HG02763 (cell line): Measurements from ENCODE around the gene PCNX2.
A peak's percentile ranks its signal among the peaks of the same experiment; 100 is the strongest.

Experiments used
- ATAC-seq: cut with Tn5 transposase; IDR thresholded peaks from one replicate; pipeline ENCODE4 v1.9.1; 2021; ENCODE audit warnings: mild to moderate bottlenecking, moderate library complexity; ENCODE audit not compliant: unreplicated experiment

Gene PCNX2

GRCh38 chr1:232968391-232968790 lies 327.1 kb downstream of the PCNX2 start:
- no peak for ATAC-seq

DNA sequence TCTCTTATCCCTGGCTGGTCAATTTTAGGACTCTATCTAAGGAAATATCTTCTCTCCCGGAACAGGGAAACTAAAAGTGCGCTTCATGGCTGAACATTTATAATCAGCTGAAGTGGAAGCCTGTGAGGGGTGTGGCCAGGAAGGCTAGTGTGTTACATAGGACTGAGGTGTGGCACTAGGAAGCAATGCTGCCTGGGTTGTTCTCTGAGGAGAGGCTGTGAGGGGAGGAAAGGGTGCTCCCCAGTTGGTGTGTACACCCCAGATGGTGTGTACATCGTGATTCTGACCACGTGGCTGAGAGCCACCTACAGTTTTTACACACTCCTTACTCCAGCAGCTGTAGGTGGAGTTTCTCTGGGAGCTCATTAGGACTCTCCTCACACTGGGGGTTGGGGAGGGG lies 328.9 kb downstream of the PCNX2 start:
- no peak for ATAC-seq

DNA sequence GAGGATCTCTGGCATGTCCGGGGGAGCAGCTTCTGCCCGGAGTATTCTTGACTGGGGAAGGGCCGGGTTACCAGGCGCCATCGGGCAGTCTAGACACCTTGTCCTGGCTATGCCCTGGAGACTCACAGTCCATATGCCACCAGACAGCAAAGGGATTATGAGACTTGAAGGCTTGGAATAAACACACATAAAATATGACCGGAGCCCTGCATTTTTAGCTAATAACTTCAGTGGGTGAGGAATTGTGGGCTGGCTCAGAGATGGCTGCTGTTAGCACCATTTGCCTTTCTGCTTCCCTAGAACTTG lies 329.7 kb downstream of the PCNX2 start:
- no peak for ATAC-seq

GRCh38 chr1:232965124-232965911 lies 330.2 kb downstream of the PCNX2 start:
- no peak for ATAC-seq

DNA sequence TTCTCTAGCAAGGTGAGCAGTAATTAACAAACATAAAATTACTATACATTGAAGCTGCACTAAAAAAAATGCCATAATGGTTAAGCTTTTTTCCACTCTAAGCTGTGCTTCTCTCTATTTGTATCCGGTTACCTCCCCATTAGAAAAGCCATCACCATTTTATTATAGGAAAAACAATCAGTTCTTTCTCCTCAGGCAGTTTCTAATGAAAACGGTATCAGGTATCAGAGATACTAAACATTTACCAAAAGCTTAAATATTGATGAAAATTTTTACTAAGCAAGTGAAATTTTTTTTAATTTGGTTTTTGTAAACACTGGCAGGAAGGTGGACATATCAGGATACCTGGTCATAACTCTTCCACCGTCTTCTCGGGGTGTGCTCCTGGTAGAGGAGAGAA lies 330.9 kb downstream of the PCNX2 start:
- no peak for ATAC-seq

- no peak for ATAC-seq
Measured at GRCh38 chr1:232962761-232963745, 332.5 kb downstream of the PCNX2 start.

GRCh38 chr1:232958067-232958466 lies 337.5 kb downstream of the PCNX2 start:
- no peak for ATAC-seq

- no peak for ATAC-seq
Measured at GRCh38 chr1:232956081-232956480, 339.4 kb downstream of the PCNX2 start.

GRCh38 chr1:232954594-232955365 lies 340.7 kb downstream of the PCNX2 start:
- ATAC-seq: no peak

DNA sequence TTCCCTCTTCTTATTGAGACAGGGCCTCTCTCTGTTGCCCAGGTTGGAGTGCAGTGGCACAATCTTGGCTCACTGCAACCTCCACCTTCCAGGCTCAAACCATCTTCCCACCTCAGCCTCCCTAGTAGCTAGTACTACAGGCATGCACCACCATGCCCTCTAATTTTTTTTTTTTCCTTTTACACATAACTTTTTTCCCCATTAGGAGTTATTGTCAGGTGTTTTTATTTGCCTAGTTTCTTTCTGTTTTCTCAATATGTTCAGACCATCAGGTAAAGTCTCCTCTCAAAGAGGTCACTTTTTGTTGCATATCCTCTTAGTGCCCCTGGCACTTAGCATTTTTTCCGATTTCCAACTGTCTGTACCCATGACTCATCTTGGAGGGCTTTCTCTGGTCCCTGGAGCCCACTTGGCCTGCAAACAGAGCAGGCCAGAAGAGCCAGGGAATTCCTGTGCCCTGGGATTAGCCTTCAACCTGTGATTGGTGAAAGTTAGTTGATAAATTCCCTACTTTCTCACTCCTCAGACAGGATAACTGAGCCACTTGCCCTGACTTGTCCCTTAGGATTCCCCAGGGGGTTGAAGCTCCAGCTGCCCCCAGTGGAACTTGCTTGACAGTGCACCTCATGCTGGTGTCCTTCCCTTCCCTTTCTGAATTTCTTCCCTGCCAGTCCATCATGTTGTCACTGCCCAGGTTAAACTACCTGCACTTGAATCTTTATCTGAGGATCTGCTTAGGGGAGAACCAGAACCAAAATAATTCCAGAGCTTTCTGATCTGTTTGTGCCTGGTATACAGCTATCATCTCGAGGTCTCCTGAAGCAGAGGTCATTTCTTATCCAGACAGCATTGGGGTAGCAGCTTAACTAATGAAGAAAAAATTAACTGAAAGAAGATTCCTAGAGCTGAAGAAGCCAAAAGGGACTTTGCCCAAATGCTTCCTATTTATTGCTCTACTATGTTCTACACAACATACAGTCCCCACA lies 342.7 kb downstream of the PCNX2 start:
- ATAC-seq: peak; percentile 44

DNA sequence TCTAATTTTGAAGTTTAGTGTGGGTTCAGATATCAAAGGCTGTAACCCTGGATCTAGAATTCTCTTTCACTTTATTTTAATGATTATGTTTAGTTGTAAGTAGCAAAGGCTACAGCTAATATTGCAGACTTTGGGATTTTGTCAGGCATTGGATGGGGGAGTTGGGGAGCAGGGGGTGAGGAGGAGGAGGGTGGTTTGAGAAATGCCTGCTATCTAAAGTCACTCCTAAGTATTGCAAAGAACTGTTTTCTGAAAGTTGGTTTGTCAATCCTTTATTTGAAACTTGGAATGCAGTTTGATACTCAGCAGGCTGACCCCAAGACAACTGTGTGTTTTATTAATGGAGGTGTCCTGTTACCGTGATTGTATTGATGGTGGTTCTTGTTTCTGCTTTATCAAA lies 343.9 kb downstream of the PCNX2 start:
- ATAC-seq: no peak

DNA sequence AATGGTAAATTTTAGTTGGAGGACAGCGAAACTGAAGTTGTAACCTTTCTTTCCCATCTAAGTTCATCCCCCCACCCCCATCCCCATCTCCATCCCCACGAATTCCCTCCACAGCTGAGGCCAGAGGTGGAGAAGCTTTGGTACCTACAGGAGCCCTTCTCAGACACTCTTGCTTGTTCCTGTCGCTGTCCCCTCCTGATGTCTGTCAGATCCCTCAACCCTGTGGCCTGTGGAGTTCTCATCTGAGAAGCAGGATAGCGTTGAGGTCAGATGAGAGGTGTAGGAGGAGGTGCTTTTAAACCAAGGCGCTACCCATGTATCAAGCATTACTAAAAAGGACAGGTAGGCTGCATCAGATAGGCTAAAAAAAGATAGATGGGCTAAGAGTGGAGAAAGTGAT lies 344.3 kb downstream of the PCNX2 start:
- ATAC-seq: peak; percentile 20

GRCh38 chr1:232950197-232951176 lies 345.0 kb downstream of the PCNX2 start, which contains the start of gene NTPCR:
Gene NTPCR, plus strand, starts transcription at chr1:232950611. Its CDS starts 100 bp downstream, at chr1:232950711.
- peak; percentile 84 for ATAC-seq

GRCh38 chr1:232949636-232950196 lies 345.8 kb downstream of the PCNX2 start:
- no peak for ATAC-seq

- no peak for ATAC-seq
Measured at GRCh38 chr1:232944347-232944746, 351.2 kb downstream of the PCNX2 start.

DNA sequence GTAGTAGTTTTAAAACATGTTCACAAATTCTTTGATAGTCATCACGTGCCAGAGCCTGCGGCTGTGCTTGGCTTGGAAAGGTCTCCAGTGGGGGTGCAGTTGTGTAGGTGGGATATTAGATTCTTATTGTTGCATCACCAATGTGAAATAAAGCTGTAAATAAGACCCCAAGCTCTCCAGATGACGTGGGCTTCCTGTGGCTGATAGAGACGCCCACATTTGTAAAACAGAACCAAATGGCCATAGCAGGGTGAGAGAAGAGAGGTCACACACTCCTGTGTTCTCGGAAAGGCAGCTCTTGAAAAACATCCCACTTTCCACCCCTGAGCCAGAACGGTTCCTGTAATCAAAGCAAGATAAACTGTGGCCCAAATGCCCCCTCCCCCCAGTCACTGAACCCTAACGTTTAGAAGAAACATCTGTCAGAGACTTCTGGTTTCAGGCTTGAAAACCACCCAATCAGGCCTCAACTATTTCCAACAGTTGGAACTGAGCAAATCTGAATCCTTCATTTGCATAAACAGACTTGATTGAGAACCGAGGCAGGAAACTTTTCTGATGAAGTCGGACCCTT lies 351.8 kb downstream of the PCNX2 start:
- ATAC-seq: peak; percentile 66

DNA sequence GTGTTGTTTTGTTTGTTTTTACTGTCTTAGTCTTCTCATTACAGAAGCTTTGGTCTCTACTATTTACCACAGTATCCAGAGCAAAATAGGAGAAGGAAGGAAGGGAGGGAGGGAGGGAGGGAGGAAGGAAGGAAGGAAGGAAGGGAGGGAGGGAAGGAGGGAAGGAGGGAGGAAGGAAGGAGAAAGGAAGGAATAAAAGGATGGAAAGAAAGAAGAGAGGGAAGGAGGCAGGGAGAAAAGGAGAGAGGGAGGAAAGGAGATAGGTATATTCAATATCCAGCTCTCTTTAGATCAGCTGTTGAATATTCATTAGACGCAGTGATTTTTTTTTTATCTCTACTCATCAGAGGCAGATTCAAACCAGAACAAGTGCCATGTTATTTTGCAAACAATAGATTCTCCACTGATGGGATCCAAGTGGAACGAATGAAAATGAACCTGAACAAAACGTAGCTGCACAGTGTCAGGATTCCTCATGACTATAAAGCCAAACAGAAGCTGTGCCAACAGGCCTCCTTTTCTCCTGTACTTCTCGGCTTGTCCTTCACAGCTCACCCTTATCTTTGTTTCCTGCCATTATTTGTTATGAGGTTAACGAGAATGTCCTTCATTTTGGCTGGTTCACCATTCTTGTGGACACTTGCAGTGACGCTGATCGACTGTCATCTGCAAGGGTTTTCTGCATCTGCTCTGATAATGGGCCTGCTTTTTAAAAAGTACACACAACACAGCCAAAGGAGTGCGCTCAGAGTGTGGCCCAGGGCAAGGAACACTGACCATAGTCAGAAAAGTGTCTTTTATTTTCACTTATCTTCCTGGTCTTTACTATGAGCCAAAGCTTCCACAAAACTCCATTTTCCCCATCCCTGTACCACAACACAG lies 352.9 kb downstream of the PCNX2 start:
- no peak for ATAC-seq
